Sigmoid colon (tissue), 7 donors: ENCODE results near the gene FAM161A. TPM values are rescaled to one million over a fixed set of nuclear protein-coding genes. Genes with fewer than 3 reads are reported as not detected.
"Not testable (repeated sequence)": the region's sequence is repeated elsewhere in the genome, so short reads cannot be mapped to it uniquely, and the experiment has no call there.

Source experiments
- DNase-seq: peaks from one replicate; pipeline ENCODE4 v3.0.0-alpha.2; 2019
- H3K27ac ChIP-seq, 4 donors: fragments of 200-600 bp; sonication (generic); one replicate each; pipeline ENCODE4 v1.5.1; 2016 to 2019; ENCODE audit warnings: mild to moderate bottlenecking in 1 of 4
- H3K27me3 ChIP-seq, 3 donors: fragments of 200-600 bp; sonication (generic); one replicate each; pipeline ENCODE4 v1.5.1; 2019; ENCODE audit warnings: mild to moderate bottlenecking in 1 of 3
- H3K36me3 ChIP-seq, 4 donors: fragments of 200-600 bp; sonication (generic); one replicate each; pipeline ENCODE4 v1.5.1; 2016 to 2019
- H3K4me1 ChIP-seq, 4 donors: fragments of 200-600 bp; sonication (generic); one replicate each; pipeline ENCODE4 v1.5.1; 2017 to 2019
- H3K4me3 ChIP-seq, 4 donors: fragments of 200-600 bp; sonication (generic); one replicate each; pipeline ENCODE4 v1.5.1; 2017 to 2019; ENCODE audit warnings: mild to moderate bottlenecking in 2 of 4, moderate library complexity in 1 of 4
- H3K9me3 ChIP-seq, 4 donors: fragments of 200-600 bp in 3 of 4; sonication (generic) in 3 of 4; one replicate each; pipeline versions ENCODE4 v1.5.1 to v1.6.1; 2013 to 2019
- EP300 ChIP-seq, 4 donors: sonication (generic); formaldehyde crosslinking; IDR thresholded peaks; one replicate each; pipeline ENCODE4 v1.6.1; 2017; ENCODE audit warnings: antibody characterized with exemption in 4 of 4
- POLR2A ChIP-seq, 2 donors: fragments of 450-650 bp; IDR thresholded peaks; one replicate each; pipeline ENCODE4 v1.6.1; 2016; ENCODE audit warnings: antibody characterized with exemption in 2 of 2, mild to moderate bottlenecking in 2 of 2, moderate library complexity in 2 of 2
- POLR2AphosphoS5 ChIP-seq, 4 donors: sonication (generic); formaldehyde crosslinking; IDR thresholded peaks; one replicate each; pipeline ENCODE4 v1.6.1; 2017; ENCODE audit warnings: antibody characterized with exemption in 4 of 4
- WGBS, 2 donors: extraction: QIAGEN DNeasy Blood & Tissue Kit; methylation state at CpG; one replicate each; pipeline ENCODE4 v1.1.7; 2013; 5-methylcytosine and 5-hydroxymethylcytosine counted together
- intact Hi-C: fragments of 100-400 bp; cut with DNase I; formaldehyde crosslinking; loops from one replicate; pipeline ENCODE4 v1.15.1; 2023
- polyA plus RNA-seq, 3 donors: library from polyadenylated mRNA; stranded (reverse); fragments of 200-250 nt; gene quantifications; one replicate each; pipeline ENCODE4 v1.2.3, GENCODE V29; 2013
- total RNA-seq, 4 donors: library from RNA; depleted of rRNA; stranded (reverse); fragments of >200 nt; gene quantifications; one replicate each; pipeline ENCODE4 v1.1.0, GENCODE V29; 2016
- TF ChIP-seq, protein P1 (sequence below), 4 experiments: fragments of 450-650 bp in 3 of 4; fragments of 200-600 bp in 1 of 4; IDR thresholded peaks; one replicate each; pipeline ENCODE4 v1.5.1; 2016 to 2019; ENCODE audit warnings: antibody characterized with exemption in 4 of 4, mild to moderate bottlenecking in 3 of 4, moderate library complexity in 2 of 4
- donor health status: healthy with polysubstance abuse.
- donor health status: Bipolar disorder and iron deficiency.
- donor health status: healthy.

Gene FAM161A
- total and polyA plus RNA-seq, 7 donors, result 0.46 to 4.1 (median 1.8) TPM

DNA sequence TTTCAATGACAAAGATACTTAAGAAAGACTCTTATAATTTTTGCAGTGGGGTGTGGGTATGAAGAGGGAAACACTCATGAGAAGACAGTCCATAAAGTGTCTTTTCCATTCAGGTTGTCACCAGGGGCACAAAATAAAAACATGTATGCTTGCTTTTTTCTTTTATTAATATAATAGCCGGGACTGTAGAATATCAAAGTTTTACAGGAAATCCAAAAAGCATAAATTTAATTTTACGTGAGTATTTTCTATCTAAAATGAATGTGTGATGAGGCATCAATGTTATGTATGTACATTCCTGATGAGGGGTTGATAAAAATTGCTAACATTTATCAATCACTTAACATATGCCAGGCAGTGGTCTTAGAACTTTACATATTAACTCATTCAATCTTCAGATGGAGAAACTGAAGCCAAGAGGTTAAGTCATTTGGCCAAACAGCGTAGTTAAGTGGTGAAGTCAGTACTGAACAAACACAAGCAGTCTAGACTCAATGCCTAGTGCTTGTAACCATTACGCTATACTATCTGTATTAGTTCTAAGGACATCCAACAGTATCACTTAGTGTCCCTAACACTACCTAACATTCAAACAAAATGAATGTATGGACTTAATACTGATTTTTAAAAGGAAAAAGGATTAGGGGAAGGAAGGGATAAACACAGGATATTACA, 23.8 kb upstream of the FAM161A start:
- Histone ChIP-seq H3K4me1 (no peaks in the 10 kb centered on the region), H3K9me3 (no peaks in the 10 kb centered on the region), H3K27ac (no peak overlapping the region), H3K27me3 (no peaks in the 10 kb centered on the region), H3K4me3 (no peak overlapping the region), H3K36me3 (peaks cover 11 to 99% (median 63%) of the 10 kb centered on the region in 4 donors)
- intact Hi-C loops, result no loop called here
- DNase-seq, result no peak
- 97 to 98% methylated on average over 4 of the region's 4 CpGs for WGBS, 2 donors
- no peak for TF ChIP-seq POLR2AphosphoS5 (IDR thresholded peaks at IDR 0.05)
- TF ChIP-seq, protein P1, sequence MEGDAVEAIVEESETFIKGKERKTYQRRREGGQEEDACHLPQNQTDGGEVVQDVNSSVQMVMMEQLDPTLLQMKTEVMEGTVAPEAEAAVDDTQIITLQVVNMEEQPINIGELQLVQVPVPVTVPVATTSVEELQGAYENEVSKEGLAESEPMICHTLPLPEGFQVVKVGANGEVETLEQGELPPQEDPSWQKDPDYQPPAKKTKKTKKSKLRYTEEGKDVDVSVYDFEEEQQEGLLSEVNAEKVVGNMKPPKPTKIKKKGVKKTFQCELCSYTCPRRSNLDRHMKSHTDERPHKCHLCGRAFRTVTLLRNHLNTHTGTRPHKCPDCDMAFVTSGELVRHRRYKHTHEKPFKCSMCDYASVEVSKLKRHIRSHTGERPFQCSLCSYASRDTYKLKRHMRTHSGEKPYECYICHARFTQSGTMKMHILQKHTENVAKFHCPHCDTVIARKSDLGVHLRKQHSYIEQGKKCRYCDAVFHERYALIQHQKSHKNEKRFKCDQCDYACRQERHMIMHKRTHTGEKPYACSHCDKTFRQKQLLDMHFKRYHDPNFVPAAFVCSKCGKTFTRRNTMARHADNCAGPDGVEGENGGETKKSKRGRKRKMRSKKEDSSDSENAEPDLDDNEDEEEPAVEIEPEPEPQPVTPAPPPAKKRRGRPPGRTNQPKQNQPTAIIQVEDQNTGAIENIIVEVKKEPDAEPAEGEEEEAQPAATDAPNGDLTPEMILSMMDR (IDR thresholded peaks at IDR 0.05), result no peak
- no peak for TF ChIP-seq POLR2A (IDR thresholded peaks at IDR 0.05)
- no peak for TF ChIP-seq EP300 (IDR thresholded peaks at IDR 0.05)

DNA sequence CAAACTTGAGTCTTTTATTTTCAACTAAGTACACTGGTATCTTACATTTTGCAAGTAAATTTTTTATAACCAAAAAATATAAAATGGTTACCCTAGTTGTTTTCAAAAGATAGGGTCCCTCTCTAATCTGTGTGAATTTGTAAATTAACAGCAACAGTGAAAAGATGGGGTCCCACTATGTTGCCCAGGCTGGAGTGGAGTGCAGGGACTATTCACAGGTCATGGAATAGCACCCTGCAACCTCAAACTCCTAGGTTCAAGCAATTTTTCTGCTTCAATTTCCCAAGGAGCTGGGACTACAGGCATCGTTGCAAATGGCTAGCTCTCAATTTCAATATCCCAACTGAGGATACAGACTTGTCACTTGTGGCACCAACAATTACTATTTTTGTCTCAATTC, 22.5 kb upstream of the FAM161A start:
- Histone ChIP-seq H3K9me3 (no peaks in the 10 kb centered on the region), H3K27ac (no peak overlapping the region), H3K4me1 (no peaks in the 10 kb centered on the region), H3K4me3 (no peak overlapping the region), H3K36me3 (peaks cover 24 to 99% (median 69%) of the 10 kb centered on the region in 4 donors), H3K27me3 (no peaks in the 10 kb centered on the region)
- DNase-seq, result no peak
- TF ChIP-seq, protein P1 (IDR thresholded peaks at IDR 0.05), result no peak
- TF ChIP-seq EP300 (IDR thresholded peaks at IDR 0.05) (no peak), POLR2A (IDR thresholded peaks at IDR 0.05) (no peak), POLR2AphosphoS5 (IDR thresholded peaks at IDR 0.05) (no peak)
- intact Hi-C loops, result no loop called here
- WGBS, 2 donors, result 86 to 97% methylated on average over 1 of the region's 1 CpG

DNA sequence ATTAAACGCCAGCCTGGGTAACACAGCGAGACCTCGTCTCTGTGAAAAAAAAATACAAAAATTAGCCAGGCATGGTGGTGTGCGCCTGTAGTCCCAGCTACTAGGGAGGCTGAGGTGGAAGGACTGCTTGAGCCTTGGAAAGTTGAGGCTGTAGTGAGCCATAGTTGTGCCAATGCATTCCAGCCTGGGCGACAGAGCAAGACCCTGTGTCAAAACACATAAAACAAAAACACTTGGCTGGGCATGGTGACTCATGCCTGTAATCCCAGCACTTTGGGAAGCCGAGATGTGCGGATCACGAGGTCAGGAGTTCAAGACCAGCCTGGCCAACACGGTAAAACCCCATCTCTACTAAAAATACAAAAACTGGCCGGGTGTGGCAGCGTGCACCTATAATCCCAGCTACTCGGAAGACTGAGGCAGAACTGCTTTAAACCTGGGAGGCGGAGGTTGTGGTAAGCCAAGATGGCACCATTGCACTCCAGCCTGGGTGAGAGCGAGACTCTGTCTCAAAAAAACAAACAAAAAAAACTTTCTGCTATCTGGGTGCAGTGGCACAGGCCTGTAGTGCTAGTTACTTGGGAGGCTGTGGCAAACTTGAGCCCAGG, 12.7 kb upstream of the FAM161A start:
- peaks cover 11 to 76% (median 35%) of the 10 kb centered on the region in 4 donors for H3K36me3 ChIP-seq
- not testable (repeated sequence) for DNase-seq, H3K4me3 ChIP-seq

DNA sequence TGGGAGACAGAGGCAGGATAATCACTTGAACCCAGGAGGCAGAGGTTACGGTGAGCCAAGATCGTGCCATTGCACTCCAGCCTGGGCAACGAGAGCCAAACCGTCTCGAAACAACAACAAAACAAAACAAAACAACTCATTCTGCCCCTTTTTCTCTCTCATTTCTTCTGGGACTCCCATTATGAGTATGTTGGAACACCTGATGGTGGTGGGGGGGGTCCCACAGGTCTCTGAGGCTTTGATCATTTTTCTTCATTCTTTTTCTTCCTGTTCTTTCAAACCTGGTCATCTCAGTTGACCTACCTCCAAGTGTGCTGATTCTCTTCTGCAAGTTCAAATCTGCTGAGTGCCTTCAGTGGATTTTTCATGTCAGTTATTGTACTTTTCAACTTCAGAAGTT, 8.2 kb upstream of the FAM161A start:
- Histone ChIP-seq H3K27me3 (no peaks in the 10 kb centered on the region), H3K4me1 (no peaks in the 10 kb centered on the region), H3K4me3 (no peak overlapping the region), H3K9me3 (no peaks in the 10 kb centered on the region), H3K36me3 (peaks cover 0 to 31% (median 9%) of the 10 kb centered on the region in 4 donors), H3K27ac (no peak overlapping the region)
- intact Hi-C loops, result no loop called here
- DNase-seq, result no peak
- WGBS, 2 donors, result 94 to 95% methylated on average over 5 of the region's 5 CpGs
- no peak for TF ChIP-seq EP300 (IDR thresholded peaks at IDR 0.05)
- no peak for TF ChIP-seq POLR2AphosphoS5 (IDR thresholded peaks at IDR 0.05)
- TF ChIP-seq, protein P1 (IDR thresholded peaks at IDR 0.05), result no peak
- TF ChIP-seq POLR2A (IDR thresholded peaks at IDR 0.05), result no peak

More for the DNA sequence above, 12.7 kb upstream of the FAM161A start:
- H3K4me1 ChIP-seq, H3K9me3 ChIP-seq, intact Hi-C loops, H3K27ac ChIP-seq, H3K27me3 ChIP-seq: not testable (repeated sequence)
- 98% methylated on average over 14 of the region's 14 CpGs for WGBS, 2 donors

DNA sequence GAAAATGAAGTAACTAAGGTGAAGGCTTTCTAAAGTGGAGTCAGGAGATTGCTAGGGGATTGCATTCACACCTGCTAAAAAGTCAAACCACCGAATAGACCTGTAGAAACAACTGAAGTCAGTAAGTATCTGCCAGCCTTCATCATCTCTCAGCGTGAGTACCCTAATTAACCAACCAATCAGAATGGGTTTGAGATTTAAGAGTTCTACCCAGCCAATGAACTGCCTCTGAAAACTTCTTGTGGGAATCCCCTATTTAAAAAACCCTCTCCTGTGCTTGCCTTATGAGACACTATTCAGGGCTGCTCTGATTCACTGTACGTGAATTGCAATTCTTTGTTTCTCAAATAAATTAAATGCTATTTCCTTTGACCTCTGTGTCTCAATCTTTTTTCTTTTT, 3.4 kb upstream of the FAM161A start:
- H3K9me3 ChIP-seq, result no peaks in the 10 kb centered on the region
- H3K27ac ChIP-seq, result no peak overlapping the region
- TF ChIP-seq POLR2A (IDR thresholded peaks at IDR 0.05), result no peak
- TF ChIP-seq, protein P1 (IDR thresholded peaks at IDR 0.05), result no peak
- no peak for TF ChIP-seq POLR2AphosphoS5 (IDR thresholded peaks at IDR 0.05)
- no peak for TF ChIP-seq EP300 (IDR thresholded peaks at IDR 0.05)
- DNase-seq, result no peak
- H3K27me3 ChIP-seq, result no peaks in the 10 kb centered on the region
- intact Hi-C loops, result no loop called here
- H3K4me3 ChIP-seq, result no peak overlapping the region
- H3K4me1 ChIP-seq, result peaks cover 0 to 14% (median 13%) of the 10 kb centered on the region in 4 donors
- 77 to 80% methylated on average over 3 of the region's 3 CpGs for WGBS, 2 donors
- H3K36me3 ChIP-seq, result no peaks in the 10 kb centered on the region
